Transverse colon (tissue), 3 donors: ENCODE measurements around the gene UNC13C.

Experiments
- EP300 ChIP-seq: sonication (generic); formaldehyde crosslinking; IDR thresholded peaks from one replicate; pipeline ENCODE4 v1.6.1; 2017; ENCODE audit warnings: antibody characterized with exemption, low read depth
- TF ChIP-seq, protein P1 (sequence below), 5 experiments: fragments of 200-600 bp in 3 of 5; fragments of 450-650 bp in 2 of 5; sonication (generic) in 3 of 5; IDR thresholded peaks; 1 replicate in 2 of 5; 2 replicates in 3 of 5; pipeline ENCODE4 v1.5.1; 2016 to 2017; ENCODE audit warnings: antibody characterized with exemption in 5 of 5, inconsistent platforms in 3 of 5, mild to moderate bottlenecking in 2 of 5, moderate library complexity in 1 of 5

GRCh38 chr15:54017959-54018358 is 39.7 kb downstream of the UNC13C start:
- TF ChIP-seq, protein P1, sequence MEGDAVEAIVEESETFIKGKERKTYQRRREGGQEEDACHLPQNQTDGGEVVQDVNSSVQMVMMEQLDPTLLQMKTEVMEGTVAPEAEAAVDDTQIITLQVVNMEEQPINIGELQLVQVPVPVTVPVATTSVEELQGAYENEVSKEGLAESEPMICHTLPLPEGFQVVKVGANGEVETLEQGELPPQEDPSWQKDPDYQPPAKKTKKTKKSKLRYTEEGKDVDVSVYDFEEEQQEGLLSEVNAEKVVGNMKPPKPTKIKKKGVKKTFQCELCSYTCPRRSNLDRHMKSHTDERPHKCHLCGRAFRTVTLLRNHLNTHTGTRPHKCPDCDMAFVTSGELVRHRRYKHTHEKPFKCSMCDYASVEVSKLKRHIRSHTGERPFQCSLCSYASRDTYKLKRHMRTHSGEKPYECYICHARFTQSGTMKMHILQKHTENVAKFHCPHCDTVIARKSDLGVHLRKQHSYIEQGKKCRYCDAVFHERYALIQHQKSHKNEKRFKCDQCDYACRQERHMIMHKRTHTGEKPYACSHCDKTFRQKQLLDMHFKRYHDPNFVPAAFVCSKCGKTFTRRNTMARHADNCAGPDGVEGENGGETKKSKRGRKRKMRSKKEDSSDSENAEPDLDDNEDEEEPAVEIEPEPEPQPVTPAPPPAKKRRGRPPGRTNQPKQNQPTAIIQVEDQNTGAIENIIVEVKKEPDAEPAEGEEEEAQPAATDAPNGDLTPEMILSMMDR (IDR thresholded peaks at IDR 0.05) = no peak
- TF ChIP-seq EP300 = no peak
